PFSK-1 (cell line): ENCODE results near the gene DHDDS.

Experiments used
- POLR2AphosphoS5 ChIP-seq: IDR thresholded peaks from 2 replicates; pipeline ENCODE4 v1.6.1; 2012; ENCODE audit warnings: low read depth, mild to moderate bottlenecking, control low read depth, low read length, moderate library complexity
- SIN3A ChIP-seq: IDR thresholded peaks from 2 replicates; pipeline ENCODE4 v1.6.1; 2012; ENCODE audit warnings: mild to moderate bottlenecking, low read length, moderate library complexity, borderline replicate concordance; ENCODE audit not compliant: insufficient read depth
- TF ChIP-seq, protein P1 (sequence below), 2 experiments: IDR thresholded peaks; 2 replicates each; pipeline versions ENCODE4 v1.6.1 to v1.8.0; 2011 to 2012; ENCODE audit warnings: low read depth in 2 of 2, low read length in 2 of 2, control low read depth in 1 of 2, inconsistent platforms in 1 of 2, mild to moderate bottlenecking in 1 of 2, moderate library complexity in 1 of 2; ENCODE audit not compliant: insufficient read depth in 1 of 2

DNA sequence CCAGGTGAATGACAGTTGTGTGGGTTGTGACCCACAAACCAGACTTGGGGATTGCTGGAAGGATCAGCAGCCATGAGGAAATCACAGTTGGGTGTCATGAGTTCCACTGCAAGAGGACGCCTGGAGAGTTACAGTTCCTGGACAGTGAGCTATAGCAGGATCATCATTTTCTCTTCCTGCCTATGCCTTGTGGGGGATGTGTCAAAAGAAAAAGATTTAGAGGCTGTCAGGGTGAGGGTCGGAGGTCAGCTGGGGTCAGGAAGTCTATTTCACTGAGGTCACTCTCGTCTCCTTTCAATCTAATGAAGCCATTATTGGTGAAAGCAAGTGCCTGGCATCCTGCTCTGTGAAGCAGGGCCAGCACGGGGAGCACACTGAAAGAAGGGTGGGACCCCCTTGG is 28.5 kb upstream of the DHDDS start:
- TF ChIP-seq SIN3A (no peak), POLR2AphosphoS5 (no peak)
- TF ChIP-seq, protein P1, sequence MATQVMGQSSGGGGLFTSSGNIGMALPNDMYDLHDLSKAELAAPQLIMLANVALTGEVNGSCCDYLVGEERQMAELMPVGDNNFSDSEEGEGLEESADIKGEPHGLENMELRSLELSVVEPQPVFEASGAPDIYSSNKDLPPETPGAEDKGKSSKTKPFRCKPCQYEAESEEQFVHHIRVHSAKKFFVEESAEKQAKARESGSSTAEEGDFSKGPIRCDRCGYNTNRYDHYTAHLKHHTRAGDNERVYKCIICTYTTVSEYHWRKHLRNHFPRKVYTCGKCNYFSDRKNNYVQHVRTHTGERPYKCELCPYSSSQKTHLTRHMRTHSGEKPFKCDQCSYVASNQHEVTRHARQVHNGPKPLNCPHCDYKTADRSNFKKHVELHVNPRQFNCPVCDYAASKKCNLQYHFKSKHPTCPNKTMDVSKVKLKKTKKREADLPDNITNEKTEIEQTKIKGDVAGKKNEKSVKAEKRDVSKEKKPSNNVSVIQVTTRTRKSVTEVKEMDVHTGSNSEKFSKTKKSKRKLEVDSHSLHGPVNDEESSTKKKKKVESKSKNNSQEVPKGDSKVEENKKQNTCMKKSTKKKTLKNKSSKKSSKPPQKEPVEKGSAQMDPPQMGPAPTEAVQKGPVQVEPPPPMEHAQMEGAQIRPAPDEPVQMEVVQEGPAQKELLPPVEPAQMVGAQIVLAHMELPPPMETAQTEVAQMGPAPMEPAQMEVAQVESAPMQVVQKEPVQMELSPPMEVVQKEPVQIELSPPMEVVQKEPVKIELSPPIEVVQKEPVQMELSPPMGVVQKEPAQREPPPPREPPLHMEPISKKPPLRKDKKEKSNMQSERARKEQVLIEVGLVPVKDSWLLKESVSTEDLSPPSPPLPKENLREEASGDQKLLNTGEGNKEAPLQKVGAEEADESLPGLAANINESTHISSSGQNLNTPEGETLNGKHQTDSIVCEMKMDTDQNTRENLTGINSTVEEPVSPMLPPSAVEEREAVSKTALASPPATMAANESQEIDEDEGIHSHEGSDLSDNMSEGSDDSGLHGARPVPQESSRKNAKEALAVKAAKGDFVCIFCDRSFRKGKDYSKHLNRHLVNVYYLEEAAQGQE (IDR thresholded peaks at IDR 0.05; ENCODE audit: insufficient read depth in 1 of 2, low read depth in 2 of 2, low read length in 2 of 2), result no peak
